Measurements from ENCODE around the gene PRPF8. TPM values are rescaled to one million over a fixed set of nuclear protein-coding genes. Genes with fewer than 3 reads are reported as not detected.
"Not testable (repeated sequence)": the region's sequence is repeated elsewhere in the genome, so short reads cannot be mapped to it uniquely, and the experiment has no call there.

The PRPF8 gene
- polyA plus RNA-seq, 4 donors = 290 to 334 (median 302) TPM

- DNase-seq (ENCODE audit: low read depth in 4 of 4, low spot score in 2 of 4) = no peak
Measured at GRCh38 chr17:1695365-1695764, 10.7 kb upstream of the PRPF8 start.

- no peak for DNase-seq (ENCODE audit: low read depth in 4 of 4, low spot score in 2 of 4)
Measured at GRCh38 chr17:1693339-1693738, 8.7 kb upstream of the PRPF8 start.

- no peak for DNase-seq (ENCODE audit: low read depth in 4 of 4, low spot score in 2 of 4)
Measured at GRCh38 chr17:1690544-1691221, 6.0 kb upstream of the PRPF8 start.

GRCh38 chr17:1688405-1688804, 3.7 kb upstream of the PRPF8 start:
- not testable (repeated sequence) for DNase-seq (ENCODE audit: low read depth in 4 of 4, low spot score in 2 of 4)

- DNase-seq (ENCODE audit: low read depth in 4 of 4, low spot score in 2 of 4) = no peak
Measured at GRCh38 chr17:1686086-1686485, 1.4 kb upstream of the PRPF8 start.

- no peak for DNase-seq (ENCODE audit: low read depth in 4 of 4, low spot score in 2 of 4)
Measured at GRCh38 chr17:1683459-1683858, 1.2 kb downstream of the PRPF8 start.

- no peak for DNase-seq (ENCODE audit: low read depth in 4 of 4, low spot score in 2 of 4)
Measured at GRCh38 chr17:1676401-1676800, 8.3 kb downstream of the PRPF8 start.

- DNase-seq (ENCODE audit: low read depth in 4 of 4, low spot score in 2 of 4) = no peak
Measured at GRCh38 chr17:1673041-1673785, 11.5 kb downstream of the PRPF8 start.

GRCh38 chr17:1663934-1664333, 20.7 kb downstream of the PRPF8 start:
- DNase-seq (ENCODE audit: low read depth in 4 of 4, low spot score in 2 of 4) = not testable (repeated sequence)

- DNase-seq (ENCODE audit: low read depth in 4 of 4, low spot score in 2 of 4) = no peak
Measured at GRCh38 chr17:1661045-1661444, 23.6 kb downstream of the PRPF8 start.

GRCh38 chr17:1658100-1658499, 26.6 kb downstream of the PRPF8 start:
- no peak for DNase-seq (ENCODE audit: low read depth in 4 of 4, low spot score in 2 of 4)

GRCh38 chr17:1653735-1654134, 30.9 kb downstream of the PRPF8 start:
- no peak for DNase-seq (ENCODE audit: low read depth in 4 of 4, low spot score in 2 of 4)

GRCh38 chr17:1652794-1653193, 31.9 kb downstream of the PRPF8 start:
- DNase-seq (ENCODE audit: low read depth in 4 of 4, low spot score in 2 of 4) = not testable (repeated sequence)

- no peak for DNase-seq (ENCODE audit: low read depth in 4 of 4, low spot score in 2 of 4)
Measured at GRCh38 chr17:1651559-1651844, 33.2 kb downstream of the PRPF8 start.

GRCh38 chr17:1650731-1651558, 33.7 kb downstream of the PRPF8 start:
- DNase-seq (ENCODE audit: low read depth in 4 of 4, low spot score in 2 of 4) = no peak

- DNase-seq (ENCODE audit: low read depth in 4 of 4, low spot score in 2 of 4) = no peak
Measured at GRCh38 chr17:1649844-1650501, 34.7 kb downstream of the PRPF8 start, which contains the start of gene RILP. TSS of gene RILP (minus strand) at chr17:1649866. CDS start at chr17:1649804, 62 bp downstream.

- DNase-seq (ENCODE audit: low read depth in 4 of 4, low spot score in 2 of 4) = peak; percentile 71 to 90 (median 86)
Measured at GRCh38 chr17:1648963-1649843, 35.5 kb downstream of the PRPF8 start.

GRCh38 chr17:1648173-1648962, 36.3 kb downstream of the PRPF8 start:
- no peak for DNase-seq (ENCODE audit: low read depth in 4 of 4, low spot score in 2 of 4)

GRCh38 chr17:1647802-1648171, 36.9 kb downstream of the PRPF8 start:
- no peak for DNase-seq (ENCODE audit: low read depth in 4 of 4, low spot score in 2 of 4)

All from left renal cortex interstitium (tissue), 4 donors.